Endothelial cell of umbilical vein (primary cell): ENCODE data around the gene PGGT1B. TPM values are rescaled to one million over a fixed set of nuclear protein-coding genes. Genes with fewer than 3 reads are reported as not detected.

Experiments
- BruUV-seq: library from RNA; stranded (reverse); fragments of 400-500 nt; replicated peaks from 2 replicates; lab custom pipeline; 2021; lab: Mats Ljungman, UMichigan
- CTCF ChIA-PET: fragments of 300-600, 350-600 bp; sonication (Branson Sonifier 250); formaldehyde crosslinking; loops from one replicate; lab custom pipeline; 2021; ENCODE audit warnings: antibody characterized with exemption, inconsistent platforms; lab: Charles Lee
- POLR2A ChIA-PET: fragments of 300-600, 350-600 bp; sonication (Branson Sonifier 250); formaldehyde crosslinking; loops from one replicate; lab custom pipeline; 2021; ENCODE audit warnings: antibody characterized with exemption, inconsistent platforms; lab: Charles Lee
- DNase-seq: peaks from one replicate; pipeline ENCODE4 v3.0.0-alpha.2; 2011; ENCODE audit warnings: low read depth, low spot score
- FAIRE-seq: peaks from 2 replicates; lab custom pipeline; 2011; peaks lifted over from hg19 to GRCh38; lab: Jason Lieb, UNC
- H2AFZ ChIP-seq: 2 replicates; pipeline ENCODE4 v1.6.0; 2012; ENCODE audit warnings: low read depth, low read length, control low read depth, inconsistent platforms
- H3K27ac ChIP-seq: 2 replicates; pipeline ENCODE4 v1.5.1; 2011; ENCODE audit warnings: low read depth, mild to moderate bottlenecking, control low read depth, low read length, moderate library complexity; ENCODE audit not compliant: insufficient read depth
- H3K27me3 ChIP-seq, 2 experiments: 2 replicates each; pipeline versions ENCODE4 v1.6.0 to v1.6.1; 2011; ENCODE audit warnings: low read length in 2 of 2, mixed read lengths in 1 of 2; ENCODE audit not compliant: control insufficient read depth in 2 of 2, insufficient read depth in 2 of 2
- H3K36me3 ChIP-seq, 2 experiments: 2 replicates in 1 of 2; 3 replicates in 1 of 2; pipeline ENCODE4 v1.5.1; 2011; ENCODE audit warnings: low read length in 2 of 2, mild to moderate bottlenecking in 1 of 2, moderate library complexity in 1 of 2; ENCODE audit not compliant: control insufficient read depth in 2 of 2, insufficient read depth in 2 of 2; ENCODE audit errors: extremely low read depth in 1 of 2
- H3K4me1 ChIP-seq: 3 replicates; pipeline ENCODE4 v1.5.1; 2011; ENCODE audit warnings: mild to moderate bottlenecking, low read length; ENCODE audit not compliant: control insufficient read depth, insufficient read depth; ENCODE audit errors: extremely low read depth
- H3K4me2 ChIP-seq: 2 replicates; pipeline ENCODE4 v1.6.1; 2011; ENCODE audit warnings: low read length, control low read depth, mixed read lengths; ENCODE audit not compliant: insufficient read depth
- H3K4me3 ChIP-seq, 3 experiments: fragments of 200-600 bp in 1 of 3; sonication (generic), shearing (Covaris generic) in 1 of 3; replicated peaks in 1 of 3; 2 replicates each; pipeline ENCODE4 v1.5.1; 2011 to 2016; ENCODE audit warnings: control low read depth in 3 of 3, low read length in 3 of 3, mild to moderate bottlenecking in 2 of 3, inconsistent platforms in 1 of 3, low read depth in 1 of 3, moderate library complexity in 1 of 3; ENCODE audit not compliant: insufficient read depth in 1 of 3
- H3K79me2 ChIP-seq: 2 replicates; pipeline ENCODE4 v1.6.0; 2012; ENCODE audit warnings: low read length, inconsistent platforms; ENCODE audit not compliant: control insufficient read depth, insufficient read depth
- H3K9ac ChIP-seq: replicated peaks from 2 replicates; pipeline ENCODE3; 2011; ENCODE audit warnings: low read length, control low read depth; ENCODE audit not compliant: insufficient read depth; ENCODE audit errors: extremely low read depth
- H3K9me1 ChIP-seq: replicated peaks from 3 replicates; pipeline ENCODE4 v1.6.0; 2011; ENCODE audit warnings: mild to moderate bottlenecking, low read length; ENCODE audit not compliant: control insufficient read depth, insufficient read depth; ENCODE audit errors: extremely low read depth
- H3K9me3 ChIP-seq: replicated peaks from 2 replicates; pipeline ENCODE4 v1.5.1; 2012; ENCODE audit warnings: low read length, inconsistent platforms; ENCODE audit not compliant: control insufficient read depth, insufficient read depth
- H4K20me1 ChIP-seq: replicated peaks from 2 replicates; pipeline ENCODE3; 2011; ENCODE audit warnings: mild to moderate bottlenecking, low read length; ENCODE audit not compliant: control insufficient read depth, insufficient read depth; ENCODE audit errors: extremely low read depth
- CTCF ChIP-seq, 2 donors: IDR thresholded peaks; 1 replicate in 1 of 2; 2 replicates in 1 of 2; pipeline ENCODE4 v1.5.1; 2011; ENCODE audit warnings: low read length in 2 of 2, mild to moderate bottlenecking in 2 of 2, moderate library complexity in 2 of 2, control low read depth in 1 of 2, inconsistent platforms in 1 of 2, low read depth in 1 of 2; ENCODE audit not compliant: insufficient read depth in 1 of 2; ENCODE audit errors: extremely low read depth in 1 of 2
- EZH2 ChIP-seq: IDR thresholded peaks from 2 replicates; pipeline ENCODE4 v1.6.1; 2012; ENCODE audit warnings: borderline replicate concordance, low read depth, mild to moderate bottlenecking, moderate library complexity, low read length, inconsistent platforms; ENCODE audit not compliant: severe bottlenecking
- FOS ChIP-seq: IDR thresholded peaks from 2 replicates; pipeline ENCODE4 v1.6.1; 2011; ENCODE audit warnings: mild to moderate bottlenecking, low read length, moderate library complexity, borderline replicate concordance; ENCODE audit not compliant: insufficient read depth
- GATA2 ChIP-seq: IDR thresholded peaks from 2 replicates; pipeline ENCODE4 v1.7.0; 2011; ENCODE audit warnings: low read depth, mild to moderate bottlenecking, moderate library complexity, mixed read lengths, low read length; ENCODE audit not compliant: insufficient read length, insufficient read depth
- JUN ChIP-seq: IDR thresholded peaks from 2 replicates; pipeline ENCODE4 v1.6.1; 2011; ENCODE audit warnings: borderline replicate concordance, low read depth; ENCODE audit not compliant: insufficient read length, insufficient read depth
- MAX ChIP-seq: IDR thresholded peaks from 2 replicates; pipeline ENCODE4 v1.6.1; 2011; ENCODE audit not compliant: insufficient read depth, insufficient read length
- MYC ChIP-seq: IDR thresholded peaks from one replicate; pipeline ENCODE4 v1.6.1; 2011; ENCODE audit warnings: mild to moderate bottlenecking, low read depth, low read length
- POLR2A ChIP-seq: IDR thresholded peaks from 2 replicates; pipeline ENCODE4 v1.6.1; 2012; ENCODE audit warnings: low read depth, mild to moderate bottlenecking, control low read depth, low read length
- POLR2AphosphoS5 ChIP-seq: IDR thresholded peaks from 2 replicates; pipeline ENCODE4 v1.6.1; 2012; ENCODE audit warnings: low read depth, mild to moderate bottlenecking, control low read depth, low read length, moderate library complexity; ENCODE audit not compliant: insufficient read depth
- dilution Hi-C: fragments of 300-500 bp; cut with MboI; formaldehyde crosslinking; loops from one replicate; pipeline ENCODE4 v1.15.0; 2019; ENCODE audit warnings: low sequenced_read_pairs; ENCODE audit not compliant: extremely low pct_ligation_motif_present
- intact Hi-C: fragments of 100-400 bp; cut with micrococcal nuclease; formaldehyde crosslinking; loops from one replicate; pipeline ENCODE4 v1.10.0; 2022
- polyA plus RNA-seq, 4 experiments: library from polyadenylated mRNA; depleted of rRNA in 3 of 4; stranded (reverse) in 3 of 4; unstranded in 1 of 4; fragments of >200 nt; gene quantifications; 2 replicates each; pipeline versions ENCODE4 v1.2.1 to v1.2.3, GENCODE V29; 2011 to 2012; ENCODE audit warnings: missing spikeins in 1 of 4
- total RNA-seq: library from RNA; stranded (reverse); gene quantifications from 2 replicates; pipeline ENCODE4 v1.2.3, GENCODE V29; 2021

The PGGT1B gene
- total and polyA plus RNA-seq, 2 donors (not counting 3 experiments of a cell fraction or from before 2014, with no cell fraction given) = 2.6 to 42.3 TPM

- no peak for TF ChIP-seq FOS
- no peak for TF ChIP-seq JUN
- TF ChIP-seq POLR2AphosphoS5 = no peak
- TF ChIP-seq EZH2 = no peak
- no peak for TF ChIP-seq MAX
- TF ChIP-seq POLR2A = no peak
- no peak for TF ChIP-seq CTCF (IDR thresholded peaks at IDR 0.05; ENCODE audit: extremely low read depth in 1 of 2, insufficient read depth in 1 of 2, low read depth in 1 of 2, low read length in 2 of 2)
- no peak for TF ChIP-seq GATA2
- no peak for TF ChIP-seq MYC
- H3K4me1 ChIP-seq = no peaks in the 10 kb centered on the region
- H3K9me3 ChIP-seq = no peaks in the 10 kb centered on the region
- no peaks in the 10 kb centered on the region for H3K36me3 ChIP-seq
- BruUV-seq = no TSS peak
- H3K4me3 ChIP-seq = no peak overlapping the region
- H2AFZ ChIP-seq = no peak overlapping the region
- no peak overlapping the region for H3K9ac ChIP-seq
- H3K4me2 ChIP-seq = no peak overlapping the region
- ChIA-PET POLR2A (no interaction called here), CTCF (interaction anchor here (1.0 to 1.4 kb wide), 2 partner anchors 10 to 26 kb away, joined by 3 to 4 read pairs; no protein-coding TSS in a partner anchor)
- no peaks in the 10 kb centered on the region for H4K20me1 ChIP-seq
- FAIRE-seq (no peak), DNase-seq (no peak)
- intact Hi-C loops = loop anchor here (10.0 kb wide), 1 partner anchor 398 kb away; no protein-coding TSS in a partner anchor
- no peaks in the 10 kb centered on the region for H3K9me1 ChIP-seq
- dilution Hi-C loops = no loop called here
- peaks cover 13 to 24% of the 10 kb centered on the region in 2 experiments for H3K27me3 ChIP-seq
- H3K27ac ChIP-seq = no peak overlapping the region
- H3K79me2 ChIP-seq = no peaks in the 10 kb centered on the region
These were observed 75.9 kb downstream of the PGGT1B start for GRCh38 chr5:115186794-115187193.
